ENCODE measurements around the gene RAB40B.

Gene RAB40B

GRCh38 chr17:82648165-82648668, 50.3 kb downstream of the RAB40B start, which contains the start of gene WDR45B:
Gene WDR45B (minus strand): TSS chr17:82648444. CDS start chr17:82648340, 104 bp downstream.
- peak; percentile 10 for DNase-seq

- no peak for DNase-seq
Observed at GRCh38 chr17:82647593-82648164, 50.8 kb downstream of the RAB40B start.

DNA sequence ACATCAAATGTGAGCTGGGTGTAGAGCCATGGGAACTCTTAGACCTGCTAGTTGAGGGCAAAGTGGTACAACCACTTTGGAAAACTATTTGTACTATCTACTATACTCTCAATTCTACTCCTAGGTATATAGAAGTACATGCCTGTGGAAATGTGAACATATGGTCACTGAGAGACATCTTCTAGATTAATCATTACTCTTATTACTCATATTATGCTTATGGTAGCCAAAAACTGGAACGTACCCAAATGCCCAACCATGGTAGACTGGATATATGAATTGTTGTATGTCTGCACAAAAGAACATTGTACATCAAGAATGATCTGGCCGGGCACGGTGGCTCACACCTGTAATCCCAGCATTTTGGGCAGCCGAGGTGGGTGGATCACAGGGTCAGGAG, 53.0 kb downstream of the RAB40B start:
- DNase-seq, result no peak

GRCh38 chr17:82644148-82644547, 54.4 kb downstream of the RAB40B start:
- no peak for DNase-seq

DNA sequence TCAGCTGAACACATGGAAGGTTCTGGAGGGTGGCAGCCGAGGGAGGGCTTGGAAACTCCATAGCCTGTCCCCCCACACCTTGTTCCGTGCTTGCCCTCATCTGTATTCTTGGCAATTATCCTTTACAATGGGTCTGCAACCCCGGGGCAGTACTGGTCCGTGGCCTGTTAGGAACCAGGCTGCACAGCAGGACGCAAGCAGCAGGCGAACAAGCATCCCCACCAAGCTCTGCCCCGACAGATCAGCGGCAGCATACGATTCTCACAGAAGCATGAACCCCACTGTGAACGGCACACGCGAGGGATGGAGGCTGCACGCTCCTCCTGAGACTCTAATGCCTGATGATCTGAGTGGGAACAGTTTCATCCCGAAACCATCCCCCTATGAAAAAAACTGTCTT, 56.5 kb downstream of the RAB40B start:
- DNase-seq, result no peak

GRCh38 chr17:82640036-82640435, 58.5 kb downstream of the RAB40B start:
- no peak for DNase-seq

DNA sequence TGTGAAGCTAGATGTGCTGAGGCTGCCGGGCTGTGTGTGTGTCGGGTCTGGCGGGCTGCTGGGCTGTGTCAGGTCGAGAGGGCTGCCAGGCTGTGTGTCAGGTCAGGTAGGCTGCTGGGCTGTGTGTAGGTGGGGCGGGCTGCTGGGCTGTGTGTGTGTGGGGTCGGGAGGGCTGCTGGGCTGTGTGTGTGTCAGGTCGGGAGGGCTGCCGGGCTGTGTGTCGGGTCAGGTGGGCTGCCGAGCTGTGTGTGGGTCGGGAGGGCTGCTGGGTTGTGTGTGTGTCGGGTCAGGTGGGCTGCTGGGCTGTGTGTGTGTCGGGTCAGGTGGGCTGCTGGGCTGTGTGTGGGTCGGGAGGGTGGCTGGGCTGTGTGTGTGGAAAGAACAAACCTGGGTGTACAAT, 58.9 kb downstream of the RAB40B start:
- DNase-seq, result no peak

GRCh38 chr17:82638183-82638773, 60.2 kb downstream of the RAB40B start:
- no peak for DNase-seq

DNA sequence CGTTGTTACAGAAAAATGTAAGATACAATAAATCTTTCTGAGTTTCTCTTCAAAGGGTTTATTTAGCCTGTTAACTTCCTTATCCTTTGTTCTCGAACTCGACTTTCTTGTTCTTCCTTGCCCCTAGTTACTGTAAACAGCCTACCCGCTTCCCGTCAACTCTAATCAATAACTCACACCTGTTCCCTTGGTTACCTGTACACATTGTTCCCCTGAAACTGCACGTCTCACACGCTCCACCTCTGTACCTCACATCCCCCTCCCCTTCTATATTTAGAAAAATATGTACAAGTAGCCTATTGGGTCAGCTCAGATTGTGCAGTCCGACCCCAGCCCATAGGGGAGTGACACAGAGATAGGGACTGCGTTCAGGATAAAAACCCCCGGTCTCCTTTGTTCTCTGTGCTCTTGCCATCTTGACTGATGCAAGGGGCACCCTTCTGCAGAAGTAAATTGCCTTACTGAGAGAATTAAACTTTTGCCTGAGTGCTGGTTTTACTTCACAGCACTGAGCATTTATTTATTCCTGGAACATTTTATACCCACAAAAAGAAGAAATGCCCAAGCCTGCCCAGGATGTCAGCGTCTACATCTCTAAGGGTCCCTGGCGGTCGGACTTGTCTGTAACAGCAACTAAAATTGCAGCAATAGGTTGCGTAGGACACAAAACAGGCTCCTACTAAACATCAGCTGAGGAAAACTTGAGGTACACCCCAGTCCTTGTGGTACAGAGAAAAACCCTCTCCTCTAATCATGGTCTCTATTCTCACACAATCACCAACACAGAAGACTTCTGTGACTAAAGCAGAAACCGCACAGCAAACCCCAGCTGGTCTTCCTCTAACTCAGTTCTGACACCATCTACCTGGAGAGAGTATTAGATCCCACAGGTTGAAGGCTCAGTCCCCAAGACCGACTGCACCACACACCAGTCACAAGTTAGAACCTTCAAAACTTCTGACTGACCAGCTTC, 61.6 kb downstream of the RAB40B start:
- DNase-seq, result no peak

DNA sequence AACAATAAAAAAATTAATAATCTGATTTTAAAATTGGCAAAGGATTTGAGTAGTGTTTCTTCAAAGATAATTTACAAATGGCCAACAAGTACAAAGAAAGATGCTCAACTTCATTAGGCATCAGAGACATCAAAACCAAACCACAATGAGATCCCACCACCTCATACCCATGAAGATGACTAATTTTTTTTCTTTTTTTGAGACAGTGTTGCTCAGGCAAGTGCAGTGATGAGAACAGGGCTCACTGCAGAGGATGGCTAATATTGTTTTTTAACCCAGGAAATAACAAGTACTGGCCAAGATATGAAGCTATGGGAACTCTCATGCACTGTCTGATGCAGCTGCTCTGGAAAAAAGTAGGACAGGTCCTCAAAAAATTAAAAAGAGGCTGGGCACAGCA, 65.2 kb downstream of the RAB40B start:
- DNase-seq, result no peak

- DNase-seq, result no peak
Observed at GRCh38 chr17:82632451-82632850, 66.0 kb downstream of the RAB40B start.

DNA sequence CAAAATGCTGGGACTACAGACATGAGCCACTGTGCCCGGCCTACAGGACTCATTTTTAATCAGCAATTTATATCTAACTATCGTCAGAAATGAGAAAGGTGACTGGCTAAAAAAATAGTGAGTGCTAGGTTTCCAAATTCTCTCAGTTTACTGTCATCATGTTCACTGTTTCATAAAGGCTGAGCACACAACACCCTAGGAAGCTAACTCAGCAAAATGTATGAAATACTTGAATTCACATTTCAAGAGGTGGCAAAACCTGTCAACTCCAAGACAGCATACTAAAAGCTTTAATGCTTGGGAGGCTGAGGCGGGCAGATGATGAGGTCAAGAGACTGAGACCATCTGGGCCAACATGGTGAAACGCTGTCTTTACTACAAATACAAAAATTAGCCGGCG, 67.0 kb downstream of the RAB40B start:
- DNase-seq, result no peak

- DNase-seq, result no peak
Observed at GRCh38 chr17:82630212-82630611, 68.3 kb downstream of the RAB40B start.

DNA sequence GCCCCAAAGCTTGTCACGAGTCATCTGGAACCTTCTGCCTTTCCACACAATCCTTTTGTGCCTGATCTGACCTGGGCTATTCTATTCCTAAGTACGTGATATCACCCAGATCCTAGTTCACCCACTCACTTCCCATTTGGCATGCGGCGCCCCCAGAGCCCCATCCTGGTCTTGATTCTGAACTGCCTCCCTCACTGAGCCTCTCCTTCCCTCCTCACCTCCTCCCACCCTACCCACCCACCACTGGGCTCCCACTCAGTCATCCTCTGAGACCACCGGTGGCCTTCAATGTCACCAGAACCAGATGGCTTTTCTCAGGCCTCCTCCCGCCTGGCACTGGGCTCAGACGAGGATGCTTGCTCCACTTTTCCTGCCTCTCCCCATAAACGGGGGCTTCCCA, 68.8 kb downstream of the RAB40B start:
- DNase-seq, result no peak

DNA sequence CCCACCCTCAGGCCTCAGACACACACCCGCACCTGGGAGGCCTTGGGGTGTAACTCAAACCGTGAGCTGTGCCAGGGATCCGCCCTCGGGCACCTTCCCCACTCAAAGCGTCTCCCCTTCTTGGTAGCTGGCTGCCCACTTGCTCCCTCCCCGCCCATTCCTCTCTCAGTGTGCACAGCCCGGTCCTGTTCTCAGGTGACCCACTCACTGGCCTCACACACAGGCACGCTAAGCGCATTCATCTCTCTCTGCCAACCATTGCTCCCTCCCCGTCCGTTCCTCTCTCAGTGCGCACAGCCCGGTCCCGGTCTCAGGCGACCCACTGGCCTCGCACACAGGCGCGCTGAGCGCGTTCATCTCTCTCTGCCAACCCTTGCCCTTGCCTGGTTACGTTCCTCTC, 71.1 kb downstream of the RAB40B start:
- no peak for DNase-seq

DNA sequence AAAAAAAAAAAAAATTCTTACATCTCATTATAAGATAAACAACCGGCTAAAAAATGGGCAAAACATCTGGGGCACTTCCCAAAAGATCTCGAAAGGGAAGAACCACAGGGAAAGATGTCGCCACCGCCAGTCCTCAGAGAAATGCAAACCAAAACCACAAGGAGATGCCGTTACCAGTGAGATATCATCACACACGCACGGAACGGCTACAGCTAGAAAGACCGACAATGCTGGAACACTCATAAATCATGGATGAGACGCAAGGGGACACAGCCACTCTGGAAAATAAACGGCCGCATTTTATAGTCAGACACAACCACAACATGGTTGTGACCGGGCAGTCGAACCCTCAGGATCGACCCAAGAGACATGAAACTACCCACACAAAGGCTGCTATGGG, 74.8 kb downstream of the RAB40B start:
- DNase-seq, result no peak

GRCh38 chr17:82619641-82620040, 78.9 kb downstream of the RAB40B start:
- DNase-seq, result no peak

- no peak for DNase-seq
Observed at GRCh38 chr17:82619211-82619610, 79.3 kb downstream of the RAB40B start.

GRCh38 chr17:82616021-82616711, 82.3 kb downstream of the RAB40B start:
- DNase-seq, result no peak

- DNase-seq, result no peak
Observed at GRCh38 chr17:82615084-82616020, 83.1 kb downstream of the RAB40B start.

DNA sequence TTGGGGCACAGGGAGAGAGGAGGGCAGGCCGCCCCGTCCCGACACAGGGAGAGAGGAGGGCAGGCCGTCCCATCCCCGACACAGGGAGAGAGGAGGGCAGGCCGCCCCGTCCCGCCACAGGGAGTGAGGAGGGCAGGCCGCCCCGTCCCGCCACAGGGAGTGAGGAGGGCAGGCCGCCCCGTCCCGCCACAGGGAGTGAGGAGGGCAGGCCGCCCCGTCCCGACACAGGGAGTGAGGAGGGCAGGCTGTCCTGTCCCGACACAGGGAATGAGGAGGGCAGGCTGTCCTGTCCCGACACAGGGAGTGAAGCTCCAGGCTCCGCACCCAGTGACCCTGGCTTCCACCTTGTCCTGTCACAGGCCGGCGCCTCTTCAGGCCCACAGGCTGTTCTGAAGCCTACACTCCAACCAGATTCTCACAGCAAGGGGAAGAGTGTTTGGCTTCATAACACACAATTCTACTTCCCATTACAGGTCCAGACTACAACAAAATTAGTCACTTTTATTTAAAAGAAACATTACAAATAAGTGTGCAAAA, 84.3 kb downstream of the RAB40B start:
- DNase-seq, result no peak

Measured in NCI-H524 treated with DMSO at 0.1 percent for 48 hours (cell line).